K562 (cell line): ENCODE results near the gene LPA. TPM values are rescaled to one million over a fixed set of nuclear protein-coding genes. Genes with fewer than 3 reads are reported as not detected.

Experiments used
- CEBPZ ChIP-seq: fragments of 150-350 bp; IDR thresholded peaks from 2 replicates; pipeline ENCODE4 v1.6.1; 2014; ENCODE audit warnings: low read depth, mild to moderate bottlenecking, low read length, borderline replicate concordance
- IRF2 ChIP-seq: sonication (generic); formaldehyde crosslinking; IDR thresholded peaks from 2 replicates; pipeline ENCODE4 v1.8.1; 2022; ENCODE audit warnings: mild to moderate bottlenecking, missing genetic modification reagents
- STAT5B ChIP-seq: fragments of 250-450 bp; sonication (Bioruptor Pico); IDR thresholded peaks from 2 replicates; pipeline ENCODE4 v1.8.0; 2021; ENCODE audit warnings: mild to moderate bottlenecking, inconsistent platforms
- UBTF ChIP-seq, 2 experiments: IDR thresholded peaks; 2 replicates each; pipeline ENCODE4 v1.6.1; 2012; ENCODE audit warnings: improper control_type of control experiment in 2 of 2, low read depth in 2 of 2, low read length in 2 of 2, borderline replicate concordance in 1 of 2
- ZNF766 ChIP-seq: fragments of 200-800 bp; sonication (Bioruptor generic); conservative IDR thresholded peaks from 2 replicates; pipeline ENCODE4 v1.6.1; 2016; ENCODE audit warnings: missing genetic modification characterization, missing compliant biosample characterization
- ZNF780A ChIP-seq: fragments of 250-450 bp; sonication (Bioruptor Pico); IDR thresholded peaks from 2 replicates; pipeline ENCODE4 v1.5.0; 2021; ENCODE audit warnings: mild to moderate bottlenecking
- polyA plus RNA-seq, 8 experiments: library from polyadenylated mRNA; depleted of rRNA in 4 of 8; stranded (reverse) in 5 of 8; unstranded in 3 of 8; fragments of >200 nt; fragmentation: Nextera tagmentation in 2 of 8; fragmentation: Illumina TruSeq in 1 of 8; extraction: Ambion mirVana in 2 of 8; extraction: Trizol in 1 of 8; gene quantifications; 2 replicates each; pipeline versions ENCODE4 v1.2.1 to v1.2.3, GENCODE V29; 2011 to 2014; ENCODE audit warnings: inconsistent platforms in 1 of 8, missing spikeins in 1 of 8
- total RNA-seq, 7 experiments: library from RNA; depleted of rRNA in 6 of 7; stranded (reverse); fragments of >200 nt in 6 of 7; fragmentation: Illumina TruSeq in 2 of 7; extraction: Trizol in 2 of 7; gene quantifications; 2 replicates each; pipeline versions ENCODE4 v1.2.1 to v1.2.3, GENCODE V29; 2011 to 2021; ENCODE audit warnings: low replicate concordance in 1 of 7
- TF ChIP-seq, protein P1 (sequence below): conservative IDR thresholded peaks from 2 replicates; pipeline ENCODE4 v1.6.1; 2011; ENCODE audit warnings: low read depth, mild to moderate bottlenecking, low read length; ENCODE audit not compliant: control insufficient read depth
- TF ChIP-seq, protein P2 (sequence below): fragments of 250-450 bp; sonication (Bioruptor Pico); IDR thresholded peaks from 2 replicates; pipeline ENCODE4 v1.5.0; 2021; ENCODE audit warnings: mild to moderate bottlenecking, borderline replicate concordance
- TF ChIP-seq, protein P3 (sequence below), 2 experiments: fragments of 450-650 bp; IDR thresholded peaks; 2 replicates each; pipeline ENCODE4 v1.6.1; 2018; ENCODE audit warnings: mild to moderate bottlenecking in 2 of 2, low read depth in 1 of 2; ENCODE audit not compliant: partially characterized antibody in 2 of 2

The LPA gene
- total and polyA plus RNA-seq, 9 of the 15 experiments (the other 6 are each of a cell fraction or from before 2014, with no cell fraction given), result 0.01 to 0.18 (median 0.07) TPM; not detected in 6

DNA sequence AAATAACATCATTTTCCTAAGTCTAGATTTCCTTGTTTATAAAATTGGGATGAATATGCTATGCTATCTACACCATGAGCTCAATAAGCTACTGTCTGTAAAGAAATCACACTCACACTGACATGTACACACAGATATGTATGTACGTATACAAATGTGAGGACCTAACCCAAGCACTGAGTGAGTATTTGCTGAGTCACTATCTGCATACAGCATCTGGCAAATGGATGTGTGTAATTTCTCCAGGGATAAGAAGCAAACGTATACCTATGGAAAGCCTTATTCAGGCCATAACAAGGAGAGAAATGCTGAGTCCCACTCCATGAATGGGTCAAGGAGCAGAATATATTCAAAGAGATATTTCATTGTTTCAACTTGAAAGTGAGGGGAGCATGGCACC, 153.9 kb downstream of the LPA start (continued):
- no peak for TF ChIP-seq CEBPZ
- no peak; the same call in 1 of the 2 replicates for TF ChIP-seq ZNF766 (CRISPR knock-in tag)
- TF ChIP-seq, protein P1, sequence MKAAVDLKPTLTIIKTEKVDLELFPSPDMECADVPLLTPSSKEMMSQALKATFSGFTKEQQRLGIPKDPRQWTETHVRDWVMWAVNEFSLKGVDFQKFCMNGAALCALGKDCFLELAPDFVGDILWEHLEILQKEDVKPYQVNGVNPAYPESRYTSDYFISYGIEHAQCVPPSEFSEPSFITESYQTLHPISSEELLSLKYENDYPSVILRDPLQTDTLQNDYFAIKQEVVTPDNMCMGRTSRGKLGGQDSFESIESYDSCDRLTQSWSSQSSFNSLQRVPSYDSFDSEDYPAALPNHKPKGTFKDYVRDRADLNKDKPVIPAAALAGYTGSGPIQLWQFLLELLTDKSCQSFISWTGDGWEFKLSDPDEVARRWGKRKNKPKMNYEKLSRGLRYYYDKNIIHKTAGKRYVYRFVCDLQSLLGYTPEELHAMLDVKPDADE, result no peak
- no peak for TF ChIP-seq IRF2 (CRISPR knock-in tag)
- no peak for TF ChIP-seq UBTF (IDR thresholded peaks at IDR 0.05; ENCODE audit: borderline replicate concordance in 1 of 2, low read depth in 2 of 2, low read length in 2 of 2)
- TF ChIP-seq, protein P2, sequence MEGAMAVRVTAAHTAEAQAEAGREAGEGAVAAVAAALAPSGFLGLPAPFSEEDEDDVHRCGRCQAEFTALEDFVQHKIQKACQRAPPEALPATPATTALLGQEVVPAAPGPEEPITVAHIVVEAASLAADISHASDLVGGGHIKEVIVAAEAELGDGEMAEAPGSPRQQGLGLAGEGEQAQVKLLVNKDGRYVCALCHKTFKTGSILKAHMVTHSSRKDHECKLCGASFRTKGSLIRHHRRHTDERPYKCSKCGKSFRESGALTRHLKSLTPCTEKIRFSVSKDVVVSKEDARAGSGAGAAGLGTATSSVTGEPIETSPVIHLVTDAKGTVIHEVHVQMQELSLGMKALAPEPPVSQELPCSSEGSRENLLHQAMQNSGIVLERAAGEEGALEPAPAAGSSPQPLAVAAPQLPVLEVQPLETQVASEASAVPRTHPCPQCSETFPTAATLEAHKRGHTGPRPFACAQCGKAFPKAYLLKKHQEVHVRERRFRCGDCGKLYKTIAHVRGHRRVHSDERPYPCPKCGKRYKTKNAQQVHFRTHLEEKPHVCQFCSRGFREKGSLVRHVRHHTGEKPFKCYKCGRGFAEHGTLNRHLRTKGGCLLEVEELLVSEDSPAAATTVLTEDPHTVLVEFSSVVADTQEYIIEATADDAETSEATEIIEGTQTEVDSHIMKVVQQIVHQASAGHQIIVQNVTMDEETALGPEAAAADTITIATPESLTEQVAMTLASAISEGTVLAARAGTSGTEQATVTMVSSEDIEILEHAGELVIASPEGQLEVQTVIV (CRISPR knock-in tag), result no peak
- TF ChIP-seq STAT5B, result no peak
- no peak for TF ChIP-seq ZNF780A
- TF ChIP-seq, protein P3, sequence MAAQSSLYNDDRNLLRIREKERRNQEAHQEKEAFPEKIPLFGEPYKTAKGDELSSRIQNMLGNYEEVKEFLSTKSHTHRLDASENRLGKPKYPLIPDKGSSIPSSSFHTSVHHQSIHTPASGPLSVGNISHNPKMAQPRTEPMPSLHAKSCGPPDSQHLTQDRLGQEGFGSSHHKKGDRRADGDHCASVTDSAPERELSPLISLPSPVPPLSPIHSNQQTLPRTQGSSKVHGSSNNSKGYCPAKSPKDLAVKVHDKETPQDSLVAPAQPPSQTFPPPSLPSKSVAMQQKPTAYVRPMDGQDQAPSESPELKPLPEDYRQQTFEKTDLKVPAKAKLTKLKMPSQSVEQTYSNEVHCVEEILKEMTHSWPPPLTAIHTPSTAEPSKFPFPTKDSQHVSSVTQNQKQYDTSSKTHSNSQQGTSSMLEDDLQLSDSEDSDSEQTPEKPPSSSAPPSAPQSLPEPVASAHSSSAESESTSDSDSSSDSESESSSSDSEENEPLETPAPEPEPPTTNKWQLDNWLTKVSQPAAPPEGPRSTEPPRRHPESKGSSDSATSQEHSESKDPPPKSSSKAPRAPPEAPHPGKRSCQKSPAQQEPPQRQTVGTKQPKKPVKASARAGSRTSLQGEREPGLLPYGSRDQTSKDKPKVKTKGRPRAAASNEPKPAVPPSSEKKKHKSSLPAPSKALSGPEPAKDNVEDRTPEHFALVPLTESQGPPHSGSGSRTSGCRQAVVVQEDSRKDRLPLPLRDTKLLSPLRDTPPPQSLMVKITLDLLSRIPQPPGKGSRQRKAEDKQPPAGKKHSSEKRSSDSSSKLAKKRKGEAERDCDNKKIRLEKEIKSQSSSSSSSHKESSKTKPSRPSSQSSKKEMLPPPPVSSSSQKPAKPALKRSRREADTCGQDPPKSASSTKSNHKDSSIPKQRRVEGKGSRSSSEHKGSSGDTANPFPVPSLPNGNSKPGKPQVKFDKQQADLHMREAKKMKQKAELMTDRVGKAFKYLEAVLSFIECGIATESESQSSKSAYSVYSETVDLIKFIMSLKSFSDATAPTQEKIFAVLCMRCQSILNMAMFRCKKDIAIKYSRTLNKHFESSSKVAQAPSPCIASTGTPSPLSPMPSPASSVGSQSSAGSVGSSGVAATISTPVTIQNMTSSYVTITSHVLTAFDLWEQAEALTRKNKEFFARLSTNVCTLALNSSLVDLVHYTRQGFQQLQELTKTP (IDR thresholded peaks at IDR 0.05; ENCODE audit: low read depth in 1 of 2, partially characterized antibody in 2 of 2), result no peak
